GM12874 (cell line): ENCODE measurements around the gene UBL3.

Experiments used
- TF ChIP-seq, protein P1 (sequence below): IDR thresholded peaks from 2 replicates; pipeline ENCODE4 v1.5.1; 2011; ENCODE audit warnings: low read depth, mild to moderate bottlenecking, control low read depth, low read length, moderate library complexity; ENCODE audit not compliant: insufficient read depth

The UBL3 gene

DNA sequence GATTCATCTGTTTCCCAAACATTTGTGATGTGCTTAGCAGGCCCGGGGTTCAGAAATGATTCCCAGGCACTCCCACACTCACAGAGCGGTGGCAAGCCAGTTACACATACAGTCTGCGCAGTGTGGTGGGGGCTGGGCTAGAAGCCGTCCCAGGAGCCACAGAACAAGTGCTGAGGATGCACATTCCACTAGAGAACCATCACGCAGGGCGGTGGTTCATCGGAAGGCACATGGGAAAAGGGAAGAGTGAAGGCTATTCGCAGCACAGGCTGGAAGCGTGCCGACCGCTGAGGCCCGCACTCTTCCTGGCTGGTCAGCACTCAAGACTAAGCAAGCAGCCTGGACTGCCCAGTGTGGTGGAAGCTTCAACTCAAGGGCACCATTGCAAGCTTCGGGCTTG lies 128.7 kb downstream of the UBL3 start:
- TF ChIP-seq, protein P1, sequence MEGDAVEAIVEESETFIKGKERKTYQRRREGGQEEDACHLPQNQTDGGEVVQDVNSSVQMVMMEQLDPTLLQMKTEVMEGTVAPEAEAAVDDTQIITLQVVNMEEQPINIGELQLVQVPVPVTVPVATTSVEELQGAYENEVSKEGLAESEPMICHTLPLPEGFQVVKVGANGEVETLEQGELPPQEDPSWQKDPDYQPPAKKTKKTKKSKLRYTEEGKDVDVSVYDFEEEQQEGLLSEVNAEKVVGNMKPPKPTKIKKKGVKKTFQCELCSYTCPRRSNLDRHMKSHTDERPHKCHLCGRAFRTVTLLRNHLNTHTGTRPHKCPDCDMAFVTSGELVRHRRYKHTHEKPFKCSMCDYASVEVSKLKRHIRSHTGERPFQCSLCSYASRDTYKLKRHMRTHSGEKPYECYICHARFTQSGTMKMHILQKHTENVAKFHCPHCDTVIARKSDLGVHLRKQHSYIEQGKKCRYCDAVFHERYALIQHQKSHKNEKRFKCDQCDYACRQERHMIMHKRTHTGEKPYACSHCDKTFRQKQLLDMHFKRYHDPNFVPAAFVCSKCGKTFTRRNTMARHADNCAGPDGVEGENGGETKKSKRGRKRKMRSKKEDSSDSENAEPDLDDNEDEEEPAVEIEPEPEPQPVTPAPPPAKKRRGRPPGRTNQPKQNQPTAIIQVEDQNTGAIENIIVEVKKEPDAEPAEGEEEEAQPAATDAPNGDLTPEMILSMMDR: no peak

- TF ChIP-seq, protein P1: no peak
Measured at GRCh38 chr13:29718694-29719093, 131.7 kb downstream of the UBL3 start.

DNA sequence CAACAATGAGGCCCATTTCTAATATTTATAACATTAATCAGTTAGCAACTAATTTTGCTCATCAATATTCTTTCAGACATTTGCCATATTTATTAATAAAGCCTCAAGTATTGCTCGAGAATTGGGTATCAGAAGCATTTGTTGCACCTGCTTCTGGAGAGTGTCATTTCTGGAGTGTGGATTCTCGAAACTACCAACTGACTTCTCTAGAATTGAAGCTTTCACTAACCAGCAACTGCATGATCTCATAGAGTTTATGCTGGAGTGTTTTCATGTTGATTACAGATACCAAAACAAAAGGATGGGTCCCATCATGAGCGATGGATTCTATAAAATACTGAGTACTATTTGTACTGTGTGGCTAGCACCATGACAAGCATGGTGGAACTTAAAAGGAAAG lies 133.9 kb downstream of the UBL3 start:
- TF ChIP-seq, protein P1: no peak
